GM19372 (cell line): ENCODE measurements around the gene TXN2.
"Not testable (repeated sequence)": the region's sequence is repeated elsewhere in the genome, so short reads cannot be mapped to it uniquely, and the experiment has no call there.

ENCODE experiments used
- ATAC-seq: cut with Tn5 transposase; IDR thresholded peaks from one replicate; pipeline ENCODE4 v1.9.1; 2021; ENCODE audit warnings: mild to moderate bottlenecking, low read depth, moderate library complexity; ENCODE audit not compliant: unreplicated experiment

TXN2 gene

GRCh38 chr22:36432592-36433317 lies 48.7 kb downstream of the TXN2 start:
- ATAC-seq, result no peak

GRCh38 chr22:36431977-36432376 lies 49.5 kb downstream of the TXN2 start:
- no peak for ATAC-seq

GRCh38 chr22:36430863-36431262 lies 50.6 kb downstream of the TXN2 start:
- ATAC-seq, result no peak

DNA sequence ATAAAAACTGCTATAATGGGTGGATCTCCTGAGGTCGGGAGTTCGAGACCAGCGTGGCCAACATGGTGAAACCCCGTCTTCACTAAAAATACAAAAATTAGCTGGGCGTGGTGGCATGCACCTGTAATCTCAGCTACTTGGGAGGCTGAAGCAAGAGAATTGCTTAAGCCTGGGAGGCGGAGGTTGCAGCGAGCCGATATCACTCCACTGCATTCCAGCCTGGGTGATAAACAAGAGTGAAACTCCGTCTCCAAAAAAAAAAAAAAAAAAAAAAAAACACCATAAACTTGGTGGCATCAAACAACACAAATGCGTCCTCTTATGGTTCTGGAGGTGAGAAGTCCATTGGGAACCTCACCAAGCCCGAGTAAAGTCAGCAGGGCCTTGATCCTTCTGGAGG lies 53.5 kb downstream of the TXN2 start:
- ATAC-seq, result not testable (repeated sequence)

GRCh38 chr22:36425977-36426523 lies 55.4 kb downstream of the TXN2 start:
- ATAC-seq, result no peak

- no peak for ATAC-seq
These were observed 56.4 kb downstream of the TXN2 start for GRCh38 chr22:36424901-36425579.

DNA sequence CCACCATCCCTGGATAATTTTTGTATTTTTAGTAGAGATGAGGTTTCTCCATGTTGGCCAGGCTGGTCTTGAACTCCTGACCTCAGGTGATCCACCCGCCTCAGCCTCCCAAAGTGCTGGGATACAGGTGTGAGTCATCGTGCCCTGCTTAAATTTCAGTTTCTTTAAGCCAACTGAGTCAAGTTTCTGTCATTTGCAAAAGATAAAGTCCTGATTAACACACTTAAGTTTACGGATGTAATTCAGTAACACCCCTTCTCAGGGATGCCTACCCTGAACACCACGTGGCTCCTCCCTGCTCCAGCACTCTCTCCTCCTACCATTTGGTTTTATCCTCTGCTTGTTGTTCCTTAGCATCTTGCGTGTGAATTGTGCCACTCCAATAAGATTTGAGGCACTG lies 57.0 kb downstream of the TXN2 start:
- ATAC-seq, result not testable (repeated sequence)

- no peak for ATAC-seq
These were observed 57.7 kb downstream of the TXN2 start for GRCh38 chr22:36423461-36424404.

GRCh38 chr22:36422287-36423014 lies 59.0 kb downstream of the TXN2 start:
- no peak for ATAC-seq

DNA sequence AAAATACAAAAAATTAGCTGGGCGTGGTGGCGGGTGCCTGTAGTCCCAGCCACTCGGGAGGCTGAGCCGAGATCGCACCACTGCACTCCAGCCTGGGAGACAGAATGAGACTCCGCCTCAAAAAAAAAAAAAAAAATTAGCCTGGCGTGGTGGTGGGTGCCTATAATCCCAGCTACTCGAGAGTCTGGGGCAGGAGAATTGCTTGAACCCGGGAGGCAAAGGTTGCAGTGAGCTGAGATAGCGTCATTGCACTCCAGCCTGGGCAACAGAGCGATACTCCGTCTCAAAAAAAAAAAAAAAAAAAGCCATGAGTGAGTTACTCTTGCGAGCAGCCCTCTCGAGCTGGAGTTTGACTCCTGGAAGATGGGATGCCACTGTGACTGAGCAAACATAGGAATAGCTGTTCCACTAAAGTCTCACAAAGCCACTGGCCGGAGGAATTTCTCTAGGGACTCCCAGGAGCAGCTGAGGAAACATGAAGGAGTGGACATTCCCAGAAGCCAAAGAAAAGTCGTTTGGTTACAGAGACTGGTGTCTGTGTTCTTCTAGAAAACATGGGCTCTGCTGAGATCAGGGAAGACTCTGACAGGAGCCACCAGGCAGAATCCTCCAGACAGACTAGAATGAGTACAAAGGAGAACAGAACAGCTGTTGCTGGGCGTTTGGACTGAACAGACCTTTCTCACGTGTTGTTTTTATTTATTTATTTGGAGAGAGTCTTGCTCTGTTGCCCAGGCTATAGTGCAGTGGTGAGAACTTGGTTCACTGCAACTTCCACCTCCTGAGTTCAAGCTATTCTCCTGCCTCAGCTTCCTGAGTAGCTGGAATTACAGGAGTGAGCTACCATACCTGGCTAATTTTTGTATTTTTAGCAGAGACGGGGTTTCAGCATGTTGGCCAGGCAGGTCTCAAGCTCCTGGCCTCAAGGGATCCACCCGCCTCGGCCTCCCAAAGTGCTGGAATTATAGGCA lies 61.2 kb downstream of the TXN2 start:
- no peak for ATAC-seq

DNA sequence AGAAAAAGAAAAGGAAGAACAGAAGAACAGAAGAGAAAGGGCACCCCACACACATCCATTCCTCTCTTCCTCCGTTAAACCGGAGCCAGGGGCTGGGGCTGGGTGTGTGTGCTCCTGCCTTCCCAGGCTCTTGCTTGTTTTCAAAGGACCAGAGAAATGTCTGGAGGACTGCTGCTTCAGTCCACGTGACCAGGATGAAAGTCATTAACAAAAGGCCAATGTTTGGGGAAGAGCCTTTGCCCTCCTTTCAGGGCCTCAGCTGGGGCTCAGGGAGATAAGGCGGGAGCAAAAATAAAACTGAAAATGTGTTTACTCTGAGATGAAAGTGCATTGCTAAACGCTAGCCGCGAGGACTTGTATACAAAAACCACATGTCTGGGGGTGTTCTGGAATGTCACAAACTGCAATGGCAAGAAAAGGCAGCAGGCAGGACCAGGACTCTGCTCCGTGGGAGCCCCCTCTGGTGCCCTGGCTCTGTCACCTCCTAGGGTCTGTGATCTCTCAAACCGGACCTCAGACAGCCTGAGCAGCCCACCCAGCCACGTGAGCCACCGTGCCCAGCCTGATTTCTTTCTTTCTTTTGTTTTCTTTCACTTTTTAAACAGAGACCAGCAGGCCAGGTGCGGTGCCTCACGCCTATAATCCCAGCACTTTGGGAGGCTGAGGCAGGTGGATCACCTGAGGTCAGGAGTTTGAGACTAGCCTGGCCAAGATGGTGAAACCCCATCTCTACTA lies 62.1 kb downstream of the TXN2 start:
- ATAC-seq, result no peak

DNA sequence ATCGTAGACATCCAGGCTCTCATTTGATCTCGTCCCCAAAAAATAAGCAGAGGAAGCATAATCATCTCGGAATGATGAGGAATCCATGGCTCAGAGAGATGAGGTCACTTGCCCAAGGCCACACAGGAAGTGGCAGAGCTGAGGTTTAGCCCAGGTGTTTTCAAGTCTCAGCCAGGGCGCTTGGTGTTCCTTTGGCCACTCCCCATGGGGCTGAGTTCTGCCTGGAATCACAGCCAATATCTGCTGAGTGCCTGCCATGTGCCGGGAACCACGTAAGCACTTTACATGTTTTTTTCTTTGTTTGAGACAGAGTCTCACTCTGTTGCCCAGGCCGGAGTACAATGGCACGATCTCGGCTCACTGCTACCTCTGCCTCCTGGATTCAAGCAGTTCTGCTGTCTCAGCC lies 64.2 kb downstream of the TXN2 start:
- ATAC-seq, result no peak
